Parathyroid adenoma (tissue), 2 donors: Measurements from ENCODE around the gene MIR17HG.
"Not testable (repeated sequence)": the region's sequence is repeated elsewhere in the genome, so short reads cannot be mapped to it uniquely, and the experiment has no call there.

Experiments used
- H2AFZ ChIP-seq: fragments of 300-600 bp; sonication (generic); one replicate; pipeline ENCODE4 v1.7.0; 2017; ENCODE audit warnings: antibody characterized with exemption, mild to moderate bottlenecking
- H3K27ac ChIP-seq: fragments of 300-600 bp; sonication (generic); one replicate; pipeline ENCODE4 v1.7.0; 2017
- H3K27me3 ChIP-seq: fragments of 300-600 bp; sonication (generic); one replicate; pipeline ENCODE4 v1.7.0; 2017; ENCODE audit warnings: low read length; ENCODE audit not compliant: control insufficient read depth, insufficient read depth
- H3K36me3 ChIP-seq: fragments of 300-600 bp; sonication (generic); one replicate; pipeline ENCODE4 v1.7.0; 2017; ENCODE audit warnings: low read length; ENCODE audit not compliant: control insufficient read depth, insufficient read depth
- H3K4me1 ChIP-seq: fragments of 300-600 bp; sonication (generic); one replicate; pipeline ENCODE4 v1.7.0; 2017; ENCODE audit warnings: control low read depth
- H3K4me2 ChIP-seq: fragments of 300-600 bp; sonication (generic); one replicate; pipeline ENCODE4 v1.7.0; 2017; ENCODE audit warnings: low read length
- H3K4me3 ChIP-seq: fragments of 300-600 bp; sonication (generic); one replicate; pipeline ENCODE4 v1.7.0; 2017; ENCODE audit warnings: low read depth, low read length
- H3K79me2 ChIP-seq: fragments of 300-600 bp; sonication (generic); one replicate; pipeline ENCODE4 v1.7.0; 2017; ENCODE audit warnings: control low read depth
- H3K9ac ChIP-seq: fragments of 300-600 bp; sonication (generic); one replicate; pipeline ENCODE4 v1.7.0; 2017; ENCODE audit warnings: mild to moderate bottlenecking
- H3K9me3 ChIP-seq: fragments of 300-600 bp; sonication (generic); one replicate; pipeline ENCODE4 v1.7.0; 2017; ENCODE audit warnings: low read length; ENCODE audit not compliant: control insufficient read depth
- CTCF ChIP-seq: fragments of 300-600 bp; sonication (generic); IDR thresholded peaks from one replicate; pipeline ENCODE4 v1.7.0; 2017; ENCODE audit warnings: antibody characterized with exemption, mild to moderate bottlenecking
- donor health status: primary hyperparathyroidism.

The MIR17HG gene

GRCh38 chr13:91349992-91350911, 2.8 kb downstream of the MIR17HG start:
- TF ChIP-seq CTCF = no peak
- Histone ChIP-seq H3K4me3 (no peak overlapping the region), H3K9ac (no peak overlapping the region), H3K4me2 (no peak overlapping the region), H3K36me3 (no peaks in the 10 kb centered on the region), H3K27me3 (no peaks in the 10 kb centered on the region), H3K79me2 (no peaks in the 10 kb centered on the region), H3K9me3 (no peaks in the 10 kb centered on the region), H2AFZ (no peak overlapping the region), H3K27ac (no peak overlapping the region), H3K4me1 (peaks cover 9% of the 10 kb centered on the region)

GRCh38 chr13:91351123-91351522, 3.6 kb downstream of the MIR17HG start:
- no peak overlapping the region for H3K4me3 ChIP-seq
- no peak overlapping the region for H3K27ac ChIP-seq
- no peak for TF ChIP-seq CTCF
- H3K36me3 ChIP-seq = no peaks in the 10 kb centered on the region
- no peak overlapping the region for H2AFZ ChIP-seq
- no peaks in the 10 kb centered on the region for H3K79me2 ChIP-seq
- H3K27me3 ChIP-seq = no peaks in the 10 kb centered on the region
- no peak overlapping the region for H3K4me2 ChIP-seq
- peaks cover 9% of the 10 kb centered on the region for H3K4me1 ChIP-seq
- no peak overlapping the region for H3K9ac ChIP-seq
- H3K9me3 ChIP-seq = no peaks in the 10 kb centered on the region

- Histone ChIP-seq H3K36me3 (no peaks in the 10 kb centered on the region), H3K4me1 (peaks cover 9% of the 10 kb centered on the region), H2AFZ (no peak overlapping the region), H3K4me3 (no peak overlapping the region), H3K79me2 (no peaks in the 10 kb centered on the region), H3K4me2 (no peak overlapping the region), H3K27me3 (no peaks in the 10 kb centered on the region), H3K9ac (no peak overlapping the region), H3K9me3 (no peaks in the 10 kb centered on the region), H3K27ac (no peak overlapping the region)
- no peak for TF ChIP-seq CTCF
Measured at GRCh38 chr13:91351980-91352379, 4.5 kb downstream of the MIR17HG start.

GRCh38 chr13:91352891-91353290, 5.4 kb downstream of the MIR17HG start:
- H3K36me3 ChIP-seq, H3K27ac ChIP-seq, H3K27me3 ChIP-seq, H3K4me1 ChIP-seq, H3K9ac ChIP-seq, H3K4me2 ChIP-seq, H3K79me2 ChIP-seq, H2AFZ ChIP-seq, H3K9me3 ChIP-seq, H3K4me3 ChIP-seq: not testable (repeated sequence)

GRCh38 chr13:91353494-91353893, 6.0 kb downstream of the MIR17HG start:
- Histone ChIP-seq H3K4me3 (no peak overlapping the region), H3K4me1 (peaks cover 9% of the 10 kb centered on the region), H3K27ac (no peak overlapping the region), H3K27me3 (no peaks in the 10 kb centered on the region), H3K36me3 (no peaks in the 10 kb centered on the region), H3K4me2 (no peak overlapping the region), H3K79me2 (no peaks in the 10 kb centered on the region), H3K9me3 (no peaks in the 10 kb centered on the region), H2AFZ (no peak overlapping the region), H3K9ac (no peak overlapping the region)
- no peak for TF ChIP-seq CTCF
